Astrocyte (in vitro differentiated cells and primary cell): ENCODE data around the gene METTL26. TPM values are rescaled to one million over a fixed set of nuclear protein-coding genes. Genes with fewer than 3 reads are reported as not detected.

Experiments used
- DNase-seq: peaks from one replicate; pipeline ENCODE4 v3.0.0-alpha.2; 2010; ENCODE audit warnings: low read depth
- FAIRE-seq: peaks from 2 replicates; lab custom pipeline; 2011; peaks lifted over from hg19 to GRCh38; lab: Jason Lieb, UNC
- H2AFZ ChIP-seq: 2 replicates; pipeline ENCODE4 v1.6.0; 2012; ENCODE audit warnings: low read depth, low read length, inconsistent platforms
- H3K27ac ChIP-seq: 2 replicates; pipeline ENCODE4 v1.5.1; 2011; ENCODE audit warnings: low read depth, low read length, inconsistent platforms
- H3K27me3 ChIP-seq: 2 replicates; pipeline ENCODE4 v1.6.0; 2011; ENCODE audit warnings: low read length, inconsistent platforms; ENCODE audit not compliant: insufficient read depth
- H3K36me3 ChIP-seq: 2 replicates; pipeline ENCODE4 v1.5.1; 2011; ENCODE audit warnings: low read length, inconsistent platforms; ENCODE audit not compliant: insufficient read depth
- H3K4me1 ChIP-seq: 2 replicates; pipeline ENCODE4 v1.5.1; 2011; ENCODE audit warnings: low read length, inconsistent platforms; ENCODE audit not compliant: insufficient read depth
- H3K4me2 ChIP-seq: 2 replicates; pipeline ENCODE4 v1.6.0; 2012; ENCODE audit warnings: low read length, inconsistent platforms
- H3K4me3 ChIP-seq: 2 replicates; pipeline ENCODE4 v1.5.1; 2011; ENCODE audit warnings: low read depth, mild to moderate bottlenecking, low read length, inconsistent platforms; ENCODE audit not compliant: insufficient read depth
- H3K79me2 ChIP-seq: 2 replicates; pipeline ENCODE4 v1.6.0; 2012; ENCODE audit warnings: mild to moderate bottlenecking, low read length, inconsistent platforms; ENCODE audit not compliant: insufficient read depth
- H3K9ac ChIP-seq: 2 replicates; pipeline ENCODE4 v1.6.0; 2012; ENCODE audit warnings: mild to moderate bottlenecking, low read length, inconsistent platforms
- H3K9me3 ChIP-seq: 2 replicates; pipeline ENCODE4 v1.5.1; 2012; ENCODE audit warnings: low read depth, mild to moderate bottlenecking, low read length, inconsistent platforms; ENCODE audit not compliant: insufficient read depth
- H4K20me1 ChIP-seq: 2 replicates; pipeline ENCODE4 v1.6.0; 2012; ENCODE audit warnings: low read length, inconsistent platforms; ENCODE audit not compliant: insufficient read depth
- H3K27ac Mint-ChIP-seq: one replicate; pipeline ENCODE4 v1.8.0; 2021; ENCODE audit warnings: mild to moderate bottlenecking, mixed read lengths; ENCODE audit not compliant: unreplicated experiment
- H3K27me3 Mint-ChIP-seq: one replicate; pipeline ENCODE4 v1.8.0; 2021; ENCODE audit warnings: low read depth, mixed read lengths; ENCODE audit not compliant: unreplicated experiment
- H3K36me3 Mint-ChIP-seq: one replicate; pipeline ENCODE4 v1.8.0; 2021; ENCODE audit warnings: low read depth, mixed read lengths; ENCODE audit not compliant: unreplicated experiment
- H3K4me1 Mint-ChIP-seq: one replicate; pipeline ENCODE4 v1.8.0; 2021; ENCODE audit warnings: low read depth, mixed read lengths; ENCODE audit not compliant: unreplicated experiment
- H3K4me3 Mint-ChIP-seq: one replicate; pipeline ENCODE4 v1.8.0; 2021; ENCODE audit warnings: mild to moderate bottlenecking, moderate library complexity, mixed read lengths; ENCODE audit not compliant: unreplicated experiment
- H3K9me3 Mint-ChIP-seq: one replicate; pipeline ENCODE4 v1.8.0; 2021; ENCODE audit warnings: mild to moderate bottlenecking, mixed read lengths; ENCODE audit not compliant: unreplicated experiment
- EZH2 ChIP-seq: IDR thresholded peaks from 2 replicates; pipeline ENCODE4 v1.6.1; 2012; ENCODE audit warnings: mild to moderate bottlenecking, low read length, inconsistent platforms; ENCODE audit not compliant: insufficient read depth
- total RNA-seq: library from RNA; stranded (reverse); gene quantifications from 2 replicates; pipeline ENCODE4 v1.2.1, GENCODE V29; 2021
- TF ChIP-seq, protein P1 (sequence below): IDR thresholded peaks from 2 replicates; pipeline ENCODE4 v1.5.1; 2011; ENCODE audit warnings: low read depth, mild to moderate bottlenecking, inconsistent platforms, low read length, moderate library complexity; ENCODE audit not compliant: insufficient read depth

Gene METTL26
- total RNA-seq, 1 donor from 2014 or later = 56.4 TPM

DNA sequence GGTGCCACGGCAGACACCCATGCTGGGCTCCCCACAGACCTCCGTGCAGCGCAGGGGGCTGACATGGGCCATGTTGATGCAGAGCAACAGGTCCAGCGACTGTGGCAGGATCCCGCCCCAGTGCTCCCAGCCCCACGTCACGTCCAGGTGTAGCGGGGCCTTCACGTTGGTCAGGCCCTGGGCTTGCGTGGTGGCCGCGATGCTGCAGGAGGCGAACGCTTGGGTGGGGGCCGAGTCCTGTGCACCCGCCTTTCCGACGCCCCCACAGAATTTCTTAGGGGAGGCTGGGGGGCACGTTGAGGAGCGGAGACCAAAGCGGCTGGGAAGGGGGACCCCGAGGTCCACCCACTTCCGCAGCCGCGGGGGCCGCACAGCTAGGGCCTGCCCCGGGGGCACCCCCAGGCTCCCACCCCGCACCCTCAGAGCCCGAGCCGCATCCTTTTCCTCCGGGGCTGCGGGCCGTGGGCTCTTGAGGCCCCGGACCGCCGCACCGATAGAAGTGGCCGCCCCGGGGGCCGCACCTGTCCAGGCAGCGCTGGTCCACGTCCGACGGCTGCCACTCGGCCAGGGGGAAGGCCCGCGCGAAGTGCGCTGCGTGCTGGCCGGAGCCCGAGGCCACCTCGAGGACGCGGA lies 416 bp downstream of the METTL26 start:
- Histone ChIP-seq H3K4me2 (peak overlapping the region; percentile 90), H3K79me2 (peaks cover 15% of the 10 kb centered on the region), H4K20me1 (peaks cover 14% of the 10 kb centered on the region), H3K4me3 (peak overlapping the region; percentile 80), H2AFZ (peak overlapping the region; percentile 93), H3K9ac (peak overlapping the region; percentile 81), H3K4me1 (peaks cover 10% of the 10 kb centered on the region), H3K9me3 (no peaks in the 10 kb centered on the region), H3K36me3 (no peaks in the 10 kb centered on the region), H3K27me3 (no peaks in the 10 kb centered on the region), H3K27ac (peak overlapping the region; percentile 81)
- TF ChIP-seq, protein P1, sequence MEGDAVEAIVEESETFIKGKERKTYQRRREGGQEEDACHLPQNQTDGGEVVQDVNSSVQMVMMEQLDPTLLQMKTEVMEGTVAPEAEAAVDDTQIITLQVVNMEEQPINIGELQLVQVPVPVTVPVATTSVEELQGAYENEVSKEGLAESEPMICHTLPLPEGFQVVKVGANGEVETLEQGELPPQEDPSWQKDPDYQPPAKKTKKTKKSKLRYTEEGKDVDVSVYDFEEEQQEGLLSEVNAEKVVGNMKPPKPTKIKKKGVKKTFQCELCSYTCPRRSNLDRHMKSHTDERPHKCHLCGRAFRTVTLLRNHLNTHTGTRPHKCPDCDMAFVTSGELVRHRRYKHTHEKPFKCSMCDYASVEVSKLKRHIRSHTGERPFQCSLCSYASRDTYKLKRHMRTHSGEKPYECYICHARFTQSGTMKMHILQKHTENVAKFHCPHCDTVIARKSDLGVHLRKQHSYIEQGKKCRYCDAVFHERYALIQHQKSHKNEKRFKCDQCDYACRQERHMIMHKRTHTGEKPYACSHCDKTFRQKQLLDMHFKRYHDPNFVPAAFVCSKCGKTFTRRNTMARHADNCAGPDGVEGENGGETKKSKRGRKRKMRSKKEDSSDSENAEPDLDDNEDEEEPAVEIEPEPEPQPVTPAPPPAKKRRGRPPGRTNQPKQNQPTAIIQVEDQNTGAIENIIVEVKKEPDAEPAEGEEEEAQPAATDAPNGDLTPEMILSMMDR = no peak
- TF ChIP-seq EZH2 = no peak
- no peaks in the 10 kb centered on the region for H3K36me3 Mint-ChIP-seq
- no peaks in the 10 kb centered on the region for H3K27me3 Mint-ChIP-seq
- DNase-seq = no peak
- H3K9me3 Mint-ChIP-seq = no peaks in the 10 kb centered on the region
- no peaks in the 10 kb centered on the region for H3K4me1 Mint-ChIP-seq
- FAIRE-seq = no peak
- H3K27ac Mint-ChIP-seq = no peak overlapping the region
- peak overlapping the region; percentile 75 for H3K4me3 Mint-ChIP-seq

DNA sequence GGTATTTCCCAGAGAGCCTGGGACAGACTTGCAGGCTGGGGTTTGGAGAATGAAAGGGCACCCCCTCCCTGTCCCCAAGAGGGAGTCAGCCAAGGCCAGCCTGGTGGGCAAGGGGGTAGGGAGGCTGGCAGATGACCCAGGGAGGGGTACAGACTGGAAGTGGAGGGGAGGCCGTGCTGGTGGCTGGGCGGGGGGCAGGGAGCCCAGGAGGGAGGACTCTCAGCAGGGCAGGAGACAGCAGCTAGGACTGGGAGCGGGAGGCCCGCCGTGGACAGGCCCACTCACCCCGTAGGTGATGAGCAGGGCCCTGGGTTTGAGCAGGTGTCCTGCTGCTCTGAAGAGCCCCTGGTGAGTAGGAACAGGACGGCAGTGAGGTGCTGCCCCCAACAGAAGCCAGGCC lies 1.1 kb downstream of the METTL26 start:
- H3K27me3 ChIP-seq = no peaks in the 10 kb centered on the region
- peaks cover 14% of the 10 kb centered on the region for H4K20me1 ChIP-seq
- Mint-ChIP-seq H3K9me3 (no peaks in the 10 kb centered on the region), H3K27ac (no peak overlapping the region), H3K4me3 (peak overlapping the region; percentile 57), H3K4me1 (no peaks in the 10 kb centered on the region), H3K27me3 (no peaks in the 10 kb centered on the region), H3K36me3 (no peaks in the 10 kb centered on the region)
- peak overlapping the region; percentile 80 for H3K4me3 ChIP-seq
- H3K79me2 ChIP-seq = peaks cover 15% of the 10 kb centered on the region
- no peak for FAIRE-seq
- peak overlapping the region; percentile 81 for H3K9ac ChIP-seq
- no peaks in the 10 kb centered on the region for H3K9me3 ChIP-seq
- H3K36me3 ChIP-seq = no peaks in the 10 kb centered on the region
- no peak overlapping the region for H3K27ac ChIP-seq
- H2AFZ ChIP-seq = no peak overlapping the region
- peak overlapping the region; percentile 90 for H3K4me2 ChIP-seq
- no peak for TF ChIP-seq EZH2
- TF ChIP-seq, protein P1 = no peak
- H3K4me1 ChIP-seq = peaks cover 11% of the 10 kb centered on the region
- DNase-seq = no peak

GRCh38 chr16:634051-634670 lies 1.9 kb downstream of the METTL26 start:
- TF ChIP-seq, protein P1 = no peak
- TF ChIP-seq EZH2 = no peak
- H3K4me2 ChIP-seq = no peak overlapping the region
- H3K36me3 ChIP-seq = no peaks in the 10 kb centered on the region
- no peak overlapping the region for H3K4me3 ChIP-seq
- DNase-seq (no peak), FAIRE-seq (no peak)
- Mint-ChIP-seq H3K4me3 (peak overlapping the region; percentile 57), H3K4me1 (no peaks in the 10 kb centered on the region), H3K27ac (no peak overlapping the region), H3K27me3 (no peaks in the 10 kb centered on the region), H3K9me3 (no peaks in the 10 kb centered on the region), H3K36me3 (no peaks in the 10 kb centered on the region)
- H3K9ac ChIP-seq = no peak overlapping the region
- H3K9me3 ChIP-seq = no peaks in the 10 kb centered on the region
- no peaks in the 10 kb centered on the region for H3K27me3 ChIP-seq
- peaks cover 14% of the 10 kb centered on the region for H4K20me1 ChIP-seq
- H2AFZ ChIP-seq = no peak overlapping the region
- H3K27ac ChIP-seq = no peak overlapping the region
- peaks cover 15% of the 10 kb centered on the region for H3K79me2 ChIP-seq
- peaks cover 11% of the 10 kb centered on the region for H3K4me1 ChIP-seq
